Trophoblast cell (in vitro differentiated cells and primary cell): ENCODE results near the gene TMSB4X.
A peak's percentile ranks its signal among the peaks of the same experiment; 100 is the strongest.
"Not testable (repeated sequence)": the region's sequence is repeated elsewhere in the genome, so short reads cannot be mapped to it uniquely, and the experiment has no call there.

Experiments
- DNase-seq, 2 donors: peaks; one replicate each; pipeline ENCODE4 v3.0.0-alpha.2; 2016
- H2AFZ ChIP-seq: 2 replicates; pipeline ENCODE4 v1.6.1; 2013; ENCODE audit warnings: low read length, moderate library complexity, mild to moderate bottlenecking; ENCODE audit not compliant: insufficient read depth, poor library complexity
- H2AK5ac ChIP-seq: 2 replicates; pipeline ENCODE4 v1.6.1; 2013; ENCODE audit warnings: mild to moderate bottlenecking, low read length
- H2BK120ac ChIP-seq: 2 replicates; pipeline ENCODE4 v1.6.1; 2013; ENCODE audit warnings: low read length, mild to moderate bottlenecking, moderate library complexity; ENCODE audit not compliant: insufficient read depth, poor library complexity
- H2BK12ac ChIP-seq: 2 replicates; pipeline ENCODE4 v1.6.1; 2013; ENCODE audit warnings: mild to moderate bottlenecking, low read length, moderate library complexity
- H2BK5ac ChIP-seq: 2 replicates; pipeline ENCODE4 v1.6.1; 2013; ENCODE audit warnings: low read length, low read depth, moderate library complexity, mild to moderate bottlenecking; ENCODE audit not compliant: poor library complexity
- H3K14ac ChIP-seq: 2 replicates; pipeline ENCODE4 v1.6.1; 2013; ENCODE audit warnings: mild to moderate bottlenecking, low read length
- H3K18ac ChIP-seq: 2 replicates; pipeline ENCODE4 v1.6.1; 2013; ENCODE audit warnings: mild to moderate bottlenecking, low read length
- H3K23ac ChIP-seq: 2 replicates; pipeline ENCODE4 v1.6.1; 2013; ENCODE audit warnings: low read length
- H3K27ac ChIP-seq: 2 replicates; pipeline ENCODE4 v1.5.1; 2013; ENCODE audit warnings: low read depth, mild to moderate bottlenecking, inconsistent platforms, low read length, moderate library complexity
- H3K27me3 ChIP-seq: 2 replicates; pipeline ENCODE4 v1.6.1; 2013; ENCODE audit warnings: inconsistent platforms, mild to moderate bottlenecking, low read length, moderate library complexity; ENCODE audit not compliant: insufficient read depth
- H3K36me3 ChIP-seq, 2 experiments: 1 replicate in 1 of 2; 2 replicates in 1 of 2; pipeline ENCODE4 v1.6.1; 2013; ENCODE audit warnings: low read length in 2 of 2, mild to moderate bottlenecking in 2 of 2, moderate library complexity in 1 of 2; ENCODE audit not compliant: insufficient read depth in 2 of 2, control insufficient read depth in 1 of 2
- H3K4ac ChIP-seq: 2 replicates; pipeline ENCODE4 v1.6.1; 2013; ENCODE audit warnings: low read depth, mild to moderate bottlenecking, low read length, moderate library complexity
- H3K4me1 ChIP-seq, 2 experiments: 1 replicate in 1 of 2; 2 replicates in 1 of 2; pipeline ENCODE4 v1.6.1; 2013; ENCODE audit warnings: low read length in 2 of 2, mild to moderate bottlenecking in 2 of 2, moderate library complexity in 1 of 2; ENCODE audit not compliant: insufficient read depth in 2 of 2, control insufficient read depth in 1 of 2
- H3K4me2 ChIP-seq: 2 replicates; pipeline ENCODE4 v1.6.1; 2013; ENCODE audit warnings: inconsistent platforms, mild to moderate bottlenecking, low read length, moderate library complexity
- H3K4me3 ChIP-seq: 2 replicates; pipeline ENCODE4 v1.5.1; 2013; ENCODE audit warnings: mild to moderate bottlenecking, low read depth, low read length, inconsistent platforms
- H3K79me1 ChIP-seq: one replicate; pipeline ENCODE4 v1.6.1; 2013; ENCODE audit warnings: low read length
- H3K79me2 ChIP-seq: 2 replicates; pipeline ENCODE4 v1.6.1; 2013; ENCODE audit warnings: low read length, mild to moderate bottlenecking; ENCODE audit not compliant: control insufficient read depth, insufficient read depth, poor library complexity
- H3K9ac ChIP-seq: 2 replicates; pipeline ENCODE4 v1.6.1; 2013; ENCODE audit warnings: mild to moderate bottlenecking, low read length
- H3K9me3 ChIP-seq: 2 replicates; pipeline ENCODE4 v1.6.1; 2013; ENCODE audit warnings: low read depth, mild to moderate bottlenecking, control low read depth, inconsistent platforms, low read length; ENCODE audit not compliant: insufficient read depth
- H4K12ac ChIP-seq: 2 replicates; pipeline ENCODE4 v1.6.1; 2013; ENCODE audit warnings: low read depth, mild to moderate bottlenecking, low read length, moderate library complexity
- H4K8ac ChIP-seq: 2 replicates; pipeline ENCODE4 v1.6.1; 2013; ENCODE audit warnings: low read depth, mild to moderate bottlenecking, low read length, moderate library complexity
- H4K91ac ChIP-seq: one replicate; pipeline ENCODE4 v1.6.1; 2013; ENCODE audit warnings: low read depth, mild to moderate bottlenecking, low read length, moderate library complexity
- WGBS: extraction: QIAGEN DNeasy Blood & Tissue Kit; methylation state at CpG from one replicate; pipeline ENCODE4 v1.1.7; 2013; ENCODE audit warnings: missing lambda C conversion rate; ENCODE audit not compliant: insufficient read length, insufficient coverage; ENCODE audit errors: extremely low coverage; 5-methylcytosine and 5-hydroxymethylcytosine counted together

Gene TMSB4X

GRCh38 chrX:12980039-12980438 is 5.1 kb downstream of the TMSB4X start:
- not testable (repeated sequence) for DNase-seq, H4K8ac ChIP-seq, H2BK12ac ChIP-seq, H2AFZ ChIP-seq, H2BK120ac ChIP-seq, H4K12ac ChIP-seq, H3K23ac ChIP-seq, H3K36me3 ChIP-seq, H3K4me2 ChIP-seq, H3K9me3 ChIP-seq, H3K4me3 ChIP-seq, H3K4me1 ChIP-seq, H2BK5ac ChIP-seq, H3K14ac ChIP-seq, H3K18ac ChIP-seq, H3K27me3 ChIP-seq, H2AK5ac ChIP-seq, H3K9ac ChIP-seq, H4K91ac ChIP-seq, H3K4ac ChIP-seq, H3K27ac ChIP-seq
- WGBS: no CpG with 5 or more reads among the region's 9 CpGs
- peaks cover 11% of the 10 kb centered on the region for H3K79me1 ChIP-seq
- H3K79me2 ChIP-seq: peaks cover 11% of the 10 kb centered on the region

GRCh38 chrX:12981880-12982279 is 7.0 kb downstream of the TMSB4X start:
- Histone ChIP-seq H2BK5ac (no peak overlapping the region), H3K27ac (no peak overlapping the region), H3K79me1 (no peaks in the 10 kb centered on the region), H3K36me3 (no peaks in the 10 kb centered on the region), H4K91ac (no peak overlapping the region), H3K27me3 (no peaks in the 10 kb centered on the region), H3K9me3 (no peaks in the 10 kb centered on the region), H2AFZ (no peak overlapping the region), H3K14ac (no peak overlapping the region), H3K9ac (no peak overlapping the region), H2BK12ac (no peak overlapping the region), H3K79me2 (no peaks in the 10 kb centered on the region), H2AK5ac (no peak overlapping the region), H2BK120ac (no peak overlapping the region), H3K18ac (no peak overlapping the region), H3K4ac (no peak overlapping the region), H4K8ac (no peak overlapping the region), H3K4me1 (no peaks in the 10 kb centered on the region), H4K12ac (no peak overlapping the region), H3K23ac (no peak overlapping the region), H3K4me2 (no peak overlapping the region), H3K4me3 (no peak overlapping the region)
- no CpG with 5 or more reads among the region's 3 CpGs for WGBS
- DNase-seq: no peak

GRCh38 chrX:12984603-12985319 is 9.9 kb downstream of the TMSB4X start:
- WGBS: no CpG with 5 or more reads among the region's 5 CpGs
- Histone ChIP-seq H3K79me2 (no peaks in the 10 kb centered on the region), H3K18ac (no peak overlapping the region)

DNA sequence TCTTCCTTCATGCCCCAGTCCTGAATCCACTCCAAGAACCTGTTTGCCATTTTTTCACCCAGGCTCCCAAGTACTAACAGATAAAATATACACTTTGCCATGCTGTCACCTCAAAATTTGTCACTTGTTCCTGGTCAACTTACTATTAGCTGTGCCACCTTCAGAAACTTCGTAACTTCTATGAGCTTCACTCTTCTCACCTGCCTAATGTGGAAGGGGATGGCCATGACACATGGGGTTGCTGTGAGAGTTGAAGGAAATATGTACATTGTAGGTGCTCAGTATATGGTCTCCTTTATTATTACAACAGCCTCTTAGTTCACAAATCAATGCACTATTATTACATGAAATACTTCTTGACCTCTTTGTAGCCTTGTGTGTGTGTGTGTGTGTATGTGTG is 10.4 kb downstream of the TMSB4X start:
- Histone ChIP-seq H2BK5ac (no peak overlapping the region), H3K36me3 (no peaks in the 10 kb centered on the region), H3K23ac (no peak overlapping the region), H3K27ac (no peak overlapping the region), H3K4me1 (peaks cover 0 to 2% of the 10 kb centered on the region in 2 experiments), H3K18ac (no peak overlapping the region), H2AK5ac (no peak overlapping the region), H3K9me3 (no peaks in the 10 kb centered on the region), H4K91ac (no peak overlapping the region), H2BK120ac (no peak overlapping the region), H3K4ac (no peak overlapping the region), H3K4me2 (no peak overlapping the region), H3K79me2 (no peaks in the 10 kb centered on the region), H2AFZ (no peak overlapping the region), H4K12ac (no peak overlapping the region), H3K9ac (no peak overlapping the region), H3K14ac (no peak overlapping the region), H2BK12ac (no peak overlapping the region), H3K27me3 (no peaks in the 10 kb centered on the region), H3K79me1 (no peaks in the 10 kb centered on the region), H3K4me3 (no peak overlapping the region), H4K8ac (no peak overlapping the region)
- no CpG with 5 or more reads among the region's 1 CpG for WGBS
- no peak for DNase-seq

More at GRCh38 chrX:12984603-12985319, 9.9 kb downstream of the TMSB4X start:
- Histone ChIP-seq H3K23ac (no peak overlapping the region), H2AFZ (no peak overlapping the region), H3K27me3 (no peaks in the 10 kb centered on the region), H3K4ac (no peak overlapping the region), H3K9ac (no peak overlapping the region), H3K4me2 (no peak overlapping the region), H3K4me1 (peaks cover 0 to 2% of the 10 kb centered on the region in 2 experiments), H2BK12ac (peak overlapping the region; percentile 49), H4K12ac (no peak overlapping the region), H4K8ac (no peak overlapping the region), H3K9me3 (no peaks in the 10 kb centered on the region), H2AK5ac (no peak overlapping the region), H3K27ac (no peak overlapping the region), H2BK5ac (no peak overlapping the region), H3K79me1 (no peaks in the 10 kb centered on the region), H3K36me3 (no peaks in the 10 kb centered on the region), H2BK120ac (no peak overlapping the region), H3K14ac (no peak overlapping the region), H3K4me3 (no peak overlapping the region), H4K91ac (no peak overlapping the region)
- DNase-seq: peak in 1 of 2 donors; percentile 51
